Measurements from ENCODE around the gene C19orf67.

- TF ChIP-seq CTCF (conservative IDR thresholded peaks at IDR 0.05 in 1 of 2, IDR thresholded peaks at IDR 0.05 in 1 of 2; ENCODE audit: extremely low read depth in 1 of 2, insufficient read depth in 1 of 2, low read depth in 1 of 2, low read length in 2 of 2) (no peak), EZH2 (IDR thresholded peaks at IDR 0.05; ENCODE audit: borderline replicate concordance, low read length) (no peak)
These were observed 16.6 kb upstream of the C19orf67 start for GRCh38 chr19:14102102-14102696.
